ENCODE data around the gene LRRC66. TPM values are rescaled to one million over a fixed set of nuclear protein-coding genes. Genes with fewer than 3 reads are reported as not detected.

The LRRC66 gene
- total and polyA plus RNA-seq, 2 of the 13 experiments (the other 11 are each of a cell fraction or from before 2014, with no cell fraction given): not detected

DNA sequence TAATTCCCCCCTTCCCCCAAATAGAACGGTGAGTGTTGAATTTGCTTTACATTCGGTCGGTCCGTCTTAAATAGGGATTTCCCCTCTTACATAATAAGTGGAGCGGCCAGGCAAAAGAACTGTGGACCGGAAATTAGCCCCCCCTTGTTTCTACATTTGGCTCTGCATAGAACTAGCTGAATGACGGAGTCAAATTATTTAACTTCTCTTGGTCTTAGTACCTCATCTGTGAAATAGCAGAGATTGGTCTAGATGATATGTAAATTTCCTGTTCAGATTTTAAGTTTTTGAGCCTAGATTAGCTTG lies 32.3 kb upstream of the LRRC66 start:
- peak; percentile 34 for ATAC-seq
- Histone ChIP-seq H4K20me1 (ENCODE audit: insufficient read depth, low read length) (no peaks in the 10 kb centered on the region), H3K9me3 (ENCODE audit: low read length) (no peaks in the 10 kb centered on the region), H3K4me2 (ENCODE audit: low read depth, low read length) (peak overlapping the region; percentile 84), H3K27ac (ENCODE audit: extremely low read length, insufficient read depth, low read length) (peak overlapping the region; percentile 64), H3K4me1 (ENCODE audit: insufficient read depth, low read length) (peaks cover 21% of the 10 kb centered on the region), H3K9ac (ENCODE audit: insufficient read depth, low read depth, low read length) (peak overlapping the region; percentile 73; the same call in 1 of the 2 replicates), H3K36me3 (replicated peaks in 1 of 2; ENCODE audit: control insufficient read depth in 1 of 2, insufficient read depth in 2 of 2, low read length in 2 of 2) (no peaks in the 10 kb centered on the region), H2AFZ (ENCODE audit: low read length) (peak overlapping the region; percentile 65), H3K79me2 (ENCODE audit: insufficient read depth, low read length) (no peaks in the 10 kb centered on the region), H3K4me3 (replicated peaks in 1 of 3; ENCODE audit: insufficient read depth in 1 of 3, low read depth in 2 of 3, low read length in 3 of 3) (peak overlapping the region; percentile 70 to 86 (median 81)), H3K27me3 (ENCODE audit: control insufficient read depth in 1 of 2, insufficient read depth in 2 of 2, low read length in 2 of 2) (no peaks in the 10 kb centered on the region; a peak in 1 of 5 replicates)
- FAIRE-seq: peak; percentile 57
- ChIA-PET POLR2A (interaction anchor here (1.4 to 1.9 kb wide), 3 partner anchors 15 to 210 kb away, joined by 6 to 13 read pairs (median 11); partner anchors contain the start of genes DCUN1D4 and SGCB), CTCF (ENCODE audit: low intra/inter-chr PET ratio, low total read pairs) (no interaction called here)
- peak; percentile 54 for DNase-seq (ENCODE audit: low spot score)
- no TSS peak for BruUV-seq (replicated peaks)
- 2% methylated on average over 7 of the region's 7 CpGs for WGBS (ENCODE audit: low lambda C conversion rate)
- in situ Hi-C loops (cut with HindIII; ENCODE audit: extremely low pct_ligation_motif_present, low pct_unique_long_range_greater_than_20kb): no loop called here
- intact Hi-C loops (cut with micrococcal nuclease; ENCODE audit: unreplicated experiment): no loop called here
- TF ChIP-seq ZNF777 (CRISPR knock-in tag; IDR thresholded peaks at IDR 0.05) (no peak), SCMH1 (CRISPR knock-in tag; IDR thresholded peaks at IDR 0.05; ENCODE audit: borderline replicate concordance) (no peak), CREM (IDR thresholded peaks at IDR 0.05) (peak; percentile 43), CREM (CRISPR knock-in tag; IDR thresholded peaks at IDR 0.05) (no peak), YEATS2 (CRISPR knock-in tag; IDR thresholded peaks at IDR 0.05; ENCODE audit: borderline replicate concordance) (0 out of 2 replicates have a peak, but pooled peaks have one; percentile 4), KMT2B (CRISPR knock-in tag; IDR thresholded peaks at IDR 0.05) (no peak), AGO1 (IDR thresholded peaks at IDR 0.05; ENCODE audit: low read depth, low read length, poor library complexity, severe bottlenecking) (no peak), LCORL (IDR thresholded peaks at IDR 0.05) (no peak), LCORL (CRISPR knock-in tag; IDR thresholded peaks at IDR 0.05) (peak; percentile 62), CREB1 (IDR thresholded peaks at IDR 0.05) (no peak), CREB1 (CRISPR knock-in tag; IDR thresholded peaks at IDR 0.05) (peak; percentile 32; the same call in 1 of the 2 replicates), ZC3H13 (CRISPR knock-in tag; IDR thresholded peaks at IDR 0.05) (no peak; the same call in 1 of the 2 replicates), KLF11 (CRISPR knock-in tag; IDR thresholded peaks at IDR 0.05) (no peak), NCOR1 (IDR thresholded peaks at IDR 0.05; ENCODE audit: borderline replicate concordance, low read length) (0 out of 2 replicates have a peak, but pooled peaks have one; percentile 59), ZNF709 (CRISPR knock-in tag; IDR thresholded peaks at IDR 0.05) (no peak), PITX1 (CRISPR knock-in tag; IDR thresholded peaks at IDR 0.05) (no peak), ZFP36 (IDR thresholded peaks at IDR 0.05; ENCODE audit: borderline replicate concordance, low read depth, low read length, partially characterized antibody) (no peak)
- TF ChIP-seq, protein P1, sequence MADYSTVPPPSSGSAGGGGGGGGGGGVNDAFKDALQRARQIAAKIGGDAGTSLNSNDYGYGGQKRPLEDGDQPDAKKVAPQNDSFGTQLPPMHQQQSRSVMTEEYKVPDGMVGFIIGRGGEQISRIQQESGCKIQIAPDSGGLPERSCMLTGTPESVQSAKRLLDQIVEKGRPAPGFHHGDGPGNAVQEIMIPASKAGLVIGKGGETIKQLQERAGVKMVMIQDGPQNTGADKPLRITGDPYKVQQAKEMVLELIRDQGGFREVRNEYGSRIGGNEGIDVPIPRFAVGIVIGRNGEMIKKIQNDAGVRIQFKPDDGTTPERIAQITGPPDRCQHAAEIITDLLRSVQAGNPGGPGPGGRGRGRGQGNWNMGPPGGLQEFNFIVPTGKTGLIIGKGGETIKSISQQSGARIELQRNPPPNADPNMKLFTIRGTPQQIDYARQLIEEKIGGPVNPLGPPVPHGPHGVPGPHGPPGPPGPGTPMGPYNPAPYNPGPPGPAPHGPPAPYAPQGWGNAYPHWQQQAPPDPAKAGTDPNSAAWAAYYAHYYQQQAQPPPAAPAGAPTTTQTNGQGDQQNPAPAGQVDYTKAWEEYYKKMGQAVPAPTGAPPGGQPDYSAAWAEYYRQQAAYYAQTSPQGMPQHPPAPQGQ (CRISPR knock-in tag; IDR thresholded peaks at IDR 0.05; ENCODE audit: borderline replicate concordance): no peak
- TF ChIP-seq, protein P2, sequence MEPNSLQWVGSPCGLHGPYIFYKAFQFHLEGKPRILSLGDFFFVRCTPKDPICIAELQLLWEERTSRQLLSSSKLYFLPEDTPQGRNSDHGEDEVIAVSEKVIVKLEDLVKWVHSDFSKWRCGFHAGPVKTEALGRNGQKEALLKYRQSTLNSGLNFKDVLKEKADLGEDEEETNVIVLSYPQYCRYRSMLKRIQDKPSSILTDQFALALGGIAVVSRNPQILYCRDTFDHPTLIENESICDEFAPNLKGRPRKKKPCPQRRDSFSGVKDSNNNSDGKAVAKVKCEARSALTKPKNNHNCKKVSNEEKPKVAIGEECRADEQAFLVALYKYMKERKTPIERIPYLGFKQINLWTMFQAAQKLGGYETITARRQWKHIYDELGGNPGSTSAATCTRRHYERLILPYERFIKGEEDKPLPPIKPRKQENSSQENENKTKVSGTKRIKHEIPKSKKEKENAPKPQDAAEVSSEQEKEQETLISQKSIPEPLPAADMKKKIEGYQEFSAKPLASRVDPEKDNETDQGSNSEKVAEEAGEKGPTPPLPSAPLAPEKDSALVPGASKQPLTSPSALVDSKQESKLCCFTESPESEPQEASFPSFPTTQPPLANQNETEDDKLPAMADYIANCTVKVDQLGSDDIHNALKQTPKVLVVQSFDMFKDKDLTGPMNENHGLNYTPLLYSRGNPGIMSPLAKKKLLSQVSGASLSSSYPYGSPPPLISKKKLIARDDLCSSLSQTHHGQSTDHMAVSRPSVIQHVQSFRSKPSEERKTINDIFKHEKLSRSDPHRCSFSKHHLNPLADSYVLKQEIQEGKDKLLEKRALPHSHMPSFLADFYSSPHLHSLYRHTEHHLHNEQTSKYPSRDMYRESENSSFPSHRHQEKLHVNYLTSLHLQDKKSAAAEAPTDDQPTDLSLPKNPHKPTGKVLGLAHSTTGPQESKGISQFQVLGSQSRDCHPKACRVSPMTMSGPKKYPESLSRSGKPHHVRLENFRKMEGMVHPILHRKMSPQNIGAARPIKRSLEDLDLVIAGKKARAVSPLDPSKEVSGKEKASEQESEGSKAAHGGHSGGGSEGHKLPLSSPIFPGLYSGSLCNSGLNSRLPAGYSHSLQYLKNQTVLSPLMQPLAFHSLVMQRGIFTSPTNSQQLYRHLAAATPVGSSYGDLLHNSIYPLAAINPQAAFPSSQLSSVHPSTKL (CRISPR knock-in tag; IDR thresholded peaks at IDR 0.05): peak; percentile 58; the same call in 1 of the 2 replicates
- TF ChIP-seq, protein P3, sequence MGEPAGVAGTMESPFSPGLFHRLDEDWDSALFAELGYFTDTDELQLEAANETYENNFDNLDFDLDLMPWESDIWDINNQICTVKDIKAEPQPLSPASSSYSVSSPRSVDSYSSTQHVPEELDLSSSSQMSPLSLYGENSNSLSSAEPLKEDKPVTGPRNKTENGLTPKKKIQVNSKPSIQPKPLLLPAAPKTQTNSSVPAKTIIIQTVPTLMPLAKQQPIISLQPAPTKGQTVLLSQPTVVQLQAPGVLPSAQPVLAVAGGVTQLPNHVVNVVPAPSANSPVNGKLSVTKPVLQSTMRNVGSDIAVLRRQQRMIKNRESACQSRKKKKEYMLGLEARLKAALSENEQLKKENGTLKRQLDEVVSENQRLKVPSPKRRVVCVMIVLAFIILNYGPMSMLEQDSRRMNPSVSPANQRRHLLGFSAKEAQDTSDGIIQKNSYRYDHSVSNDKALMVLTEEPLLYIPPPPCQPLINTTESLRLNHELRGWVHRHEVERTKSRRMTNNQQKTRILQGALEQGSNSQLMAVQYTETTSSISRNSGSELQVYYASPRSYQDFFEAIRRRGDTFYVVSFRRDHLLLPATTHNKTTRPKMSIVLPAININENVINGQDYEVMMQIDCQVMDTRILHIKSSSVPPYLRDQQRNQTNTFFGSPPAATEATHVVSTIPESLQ (CRISPR knock-in tag; conservative IDR thresholded peaks at IDR 0.05): no peak

Data from HepG2 (cell line).